Bronchial epithelial cell (primary cell): ENCODE data around the gene LRRN2. TPM values are rescaled to one million over a fixed set of nuclear protein-coding genes. Genes with fewer than 3 reads are reported as not detected.

Experiments used
- DNase-seq: peaks from one replicate; pipeline ENCODE4 v3.0.0-alpha.2; 2010; ENCODE audit warnings: low read depth
- FAIRE-seq: peaks from 2 replicates; lab custom pipeline; 2011; peaks lifted over from hg19 to GRCh38; lab: Jason Lieb, UNC
- H3K27me3 ChIP-seq: 2 replicates; pipeline ENCODE4 v1.5.1; 2011; ENCODE audit warnings: low read length; ENCODE audit not compliant: control insufficient read depth, insufficient read depth
- H3K36me3 ChIP-seq: 2 replicates; pipeline ENCODE4 v1.5.1; 2011; ENCODE audit warnings: low read length; ENCODE audit not compliant: control insufficient read depth, insufficient read depth
- H3K4me3 ChIP-seq: 2 replicates; pipeline ENCODE4 v1.5.1; 2011; ENCODE audit warnings: mild to moderate bottlenecking, low read depth, low read length, control low read depth
- total RNA-seq: library from RNA; depleted of rRNA; stranded (reverse); fragments of >200 nt; gene quantifications from 2 replicates; pipeline ENCODE4 v1.2.1, GENCODE V29; 2014
- TF ChIP-seq, protein P1 (sequence below): IDR thresholded peaks from 2 replicates; pipeline ENCODE4 v1.5.1; 2011; ENCODE audit warnings: mild to moderate bottlenecking, moderate library complexity, low read length, control low read depth, inconsistent platforms; ENCODE audit not compliant: insufficient read depth, severe bottlenecking

The LRRN2 gene
- total RNA-seq, 1 donor from 2014 or later: not detected

DNA sequence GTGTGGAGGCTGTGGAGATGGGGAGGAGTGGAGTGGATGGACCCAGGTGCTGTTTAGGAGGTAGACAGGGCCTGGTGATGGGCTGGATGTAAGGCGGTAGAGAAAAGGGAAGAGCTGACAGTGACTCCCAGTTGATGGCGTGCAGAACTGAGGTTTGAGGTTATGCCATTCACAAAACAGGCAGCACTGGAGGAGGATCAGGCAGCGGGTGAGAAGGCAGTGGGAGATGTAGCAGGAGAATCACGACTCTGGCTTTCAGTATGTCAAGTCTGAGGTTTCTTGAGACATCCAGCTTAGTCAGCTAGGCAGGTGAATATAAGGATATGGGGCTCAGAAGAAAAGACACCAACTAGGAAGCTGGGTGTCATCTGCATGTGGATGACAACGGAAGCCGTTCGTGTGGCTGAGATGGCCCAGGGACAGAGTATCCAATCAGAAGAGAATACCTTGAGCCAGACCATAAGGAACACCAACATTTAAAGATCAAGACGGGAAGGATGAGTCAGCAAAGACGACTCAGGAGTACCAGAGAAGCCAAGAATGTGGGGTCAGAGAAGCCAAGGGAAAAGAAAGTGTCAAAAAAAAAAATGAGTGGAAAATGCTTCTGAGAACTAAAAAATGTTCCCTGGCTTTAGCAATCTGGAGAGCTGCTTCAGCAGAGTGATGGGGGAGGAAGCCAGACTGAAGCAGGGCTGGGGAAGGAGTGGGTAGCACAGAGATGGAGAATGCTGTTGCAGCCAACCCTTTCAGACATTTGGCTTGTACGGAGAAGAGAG, 15.2 kb downstream of the LRRN2 start:
- DNase-seq (peak; percentile 14), FAIRE-seq (peak; percentile 52)
- Histone ChIP-seq H3K27me3 (peaks cover 6% of the 10 kb centered on the region), H3K4me3 (no peak overlapping the region), H3K36me3 (no peaks in the 10 kb centered on the region)
- TF ChIP-seq, protein P1, sequence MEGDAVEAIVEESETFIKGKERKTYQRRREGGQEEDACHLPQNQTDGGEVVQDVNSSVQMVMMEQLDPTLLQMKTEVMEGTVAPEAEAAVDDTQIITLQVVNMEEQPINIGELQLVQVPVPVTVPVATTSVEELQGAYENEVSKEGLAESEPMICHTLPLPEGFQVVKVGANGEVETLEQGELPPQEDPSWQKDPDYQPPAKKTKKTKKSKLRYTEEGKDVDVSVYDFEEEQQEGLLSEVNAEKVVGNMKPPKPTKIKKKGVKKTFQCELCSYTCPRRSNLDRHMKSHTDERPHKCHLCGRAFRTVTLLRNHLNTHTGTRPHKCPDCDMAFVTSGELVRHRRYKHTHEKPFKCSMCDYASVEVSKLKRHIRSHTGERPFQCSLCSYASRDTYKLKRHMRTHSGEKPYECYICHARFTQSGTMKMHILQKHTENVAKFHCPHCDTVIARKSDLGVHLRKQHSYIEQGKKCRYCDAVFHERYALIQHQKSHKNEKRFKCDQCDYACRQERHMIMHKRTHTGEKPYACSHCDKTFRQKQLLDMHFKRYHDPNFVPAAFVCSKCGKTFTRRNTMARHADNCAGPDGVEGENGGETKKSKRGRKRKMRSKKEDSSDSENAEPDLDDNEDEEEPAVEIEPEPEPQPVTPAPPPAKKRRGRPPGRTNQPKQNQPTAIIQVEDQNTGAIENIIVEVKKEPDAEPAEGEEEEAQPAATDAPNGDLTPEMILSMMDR: no peak

DNA sequence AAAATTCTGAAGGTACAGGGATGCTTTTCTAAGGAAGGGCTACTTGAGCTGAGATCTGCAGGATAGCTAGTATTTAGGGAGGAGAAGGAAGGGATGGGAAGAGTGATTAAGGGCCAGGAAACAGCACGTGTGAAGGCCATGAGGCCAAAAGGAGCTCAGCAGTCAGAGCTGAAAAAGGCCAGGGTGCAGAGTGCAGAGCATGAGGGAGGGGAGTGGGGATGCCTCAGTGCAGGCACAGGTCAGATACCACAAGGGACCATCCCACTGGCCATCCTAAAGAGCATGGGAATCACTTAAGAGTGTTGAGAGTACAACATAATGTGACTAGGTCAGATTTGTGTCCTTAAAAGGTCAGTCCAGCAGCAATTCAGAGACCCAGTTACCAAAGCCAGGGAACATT, 16.0 kb downstream of the LRRN2 start:
- no peak for DNase-seq
- Histone ChIP-seq H3K4me3 (no peak overlapping the region), H3K36me3 (no peaks in the 10 kb centered on the region), H3K27me3 (peaks cover 5% of the 10 kb centered on the region)
- no peak for FAIRE-seq
- TF ChIP-seq, protein P1: no peak

DNA sequence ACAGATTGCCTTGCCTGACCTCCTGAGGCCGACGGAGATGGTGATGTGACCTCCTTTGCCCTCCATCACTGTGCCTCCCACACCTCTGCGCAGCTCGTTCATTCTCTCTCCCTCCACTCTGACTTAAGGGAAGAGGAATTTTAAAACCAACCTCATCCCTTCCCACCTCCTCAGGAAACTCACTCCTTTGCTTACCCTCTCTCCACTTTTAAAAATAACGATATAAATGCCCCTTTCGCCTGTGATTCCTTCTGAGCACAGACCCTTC, 21.2 kb downstream of the LRRN2 start:
- no peak for FAIRE-seq
- no peak overlapping the region for H3K4me3 ChIP-seq
- DNase-seq: no peak
- TF ChIP-seq, protein P1: no peak
- H3K27me3 ChIP-seq: peaks cover 2% of the 10 kb centered on the region
- H3K36me3 ChIP-seq: no peaks in the 10 kb centered on the region

DNA sequence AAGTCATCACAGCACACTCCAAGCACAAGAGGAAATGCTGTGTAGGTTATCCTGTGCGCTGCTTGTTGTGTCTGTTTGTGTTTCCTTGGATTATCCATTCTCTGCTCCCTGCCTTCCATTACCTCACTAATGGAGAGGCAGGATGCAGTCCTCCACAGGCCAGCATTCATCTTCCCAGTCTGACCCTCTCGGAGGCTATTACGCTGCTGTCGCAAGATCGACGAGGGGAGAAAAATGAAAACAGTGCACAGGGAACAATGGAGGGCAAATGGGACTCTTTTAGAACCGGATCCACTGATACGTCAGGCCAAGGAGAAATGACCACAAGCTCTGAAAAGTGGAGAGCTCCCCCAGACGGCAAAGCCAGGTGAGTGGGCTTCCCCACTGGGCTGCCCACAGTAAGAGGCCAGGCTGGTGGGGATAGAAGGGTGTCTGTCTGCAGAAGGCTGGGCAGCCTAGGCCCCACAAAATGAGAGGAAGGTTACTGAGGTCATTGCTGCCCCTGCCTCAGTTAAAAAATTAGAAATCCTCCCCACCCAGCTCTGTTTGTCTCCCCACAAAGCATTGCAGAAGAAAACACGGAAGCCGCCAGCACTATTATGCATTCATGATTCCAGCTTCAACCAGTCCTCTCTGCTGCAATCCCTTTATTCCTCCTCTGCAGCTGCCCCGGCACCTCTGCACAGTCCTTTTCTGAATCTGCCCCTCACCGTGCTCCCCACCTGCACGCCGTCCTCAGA, 21.7 kb downstream of the LRRN2 start:
- H3K27me3 ChIP-seq: peaks cover 2% of the 10 kb centered on the region
- DNase-seq: no peak

DNA sequence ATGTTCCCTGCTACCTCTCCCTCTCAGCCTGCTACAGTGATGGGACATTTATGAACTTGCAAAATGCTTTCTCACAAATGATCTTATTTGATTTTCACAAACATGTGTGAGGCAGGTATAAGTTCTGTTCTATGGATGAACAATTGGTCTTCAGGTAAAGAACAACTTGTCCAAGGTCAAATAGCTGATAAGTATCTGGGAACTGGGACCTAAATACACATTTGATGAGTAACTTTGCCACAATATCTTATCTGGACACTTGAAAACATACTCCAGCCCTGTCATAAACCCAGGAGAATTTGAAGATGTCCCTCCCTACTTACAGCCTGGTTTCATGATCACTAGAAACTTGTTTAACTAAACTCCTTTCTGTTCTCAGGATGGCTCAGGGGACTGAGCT, 23.0 kb downstream of the LRRN2 start:
- Histone ChIP-seq H3K4me3 (no peak overlapping the region), H3K36me3 (no peaks in the 10 kb centered on the region), H3K27me3 (peaks cover 2% of the 10 kb centered on the region)
- DNase-seq: no peak
- TF ChIP-seq, protein P1: no peak
- no peak for FAIRE-seq

More for the DNA sequence above, 21.7 kb downstream of the LRRN2 start:
- FAIRE-seq: no peak
- H3K4me3 ChIP-seq: no peak overlapping the region
- no peaks in the 10 kb centered on the region for H3K36me3 ChIP-seq
- TF ChIP-seq, protein P1: no peak
